Thoracic aorta (tissue), 2 donors: ENCODE data around the gene TMED8. TPM values are rescaled to one million over a fixed set of nuclear protein-coding genes. Genes with fewer than 3 reads are reported as not detected.
"Not testable (repeated sequence)": the region's sequence is repeated elsewhere in the genome, so short reads cannot be mapped to it uniquely, and the experiment has no call there.

ENCODE experiments used
- ATAC-seq: fragments of 150-250 bp; one replicate; pipeline ENCODE4 v1.8.0; 2017; ENCODE audit warnings: low read depth; ENCODE audit not compliant: insufficient number of reproducible peaks, low FRiP score
- DNase-seq: peaks from one replicate; pipeline ENCODE4 v3.0.0-alpha.2; 2020; ENCODE audit warnings: low spot score
- H3K27ac ChIP-seq, 2 donors: fragments of 200-600 bp; sonication (generic); 1 replicate in 1 of 2; 2 replicates in 1 of 2; pipeline ENCODE4 v1.5.1; 2016; ENCODE audit warnings: mild to moderate bottlenecking in 2 of 2, moderate library complexity in 2 of 2
- H3K27me3 ChIP-seq: fragments of 200-600 bp; sonication (generic); replicated peaks from 2 replicates; pipeline ENCODE4 v1.6.0; 2016; ENCODE audit warnings: mild to moderate bottlenecking; ENCODE audit not compliant: insufficient read depth
- H3K36me3 ChIP-seq: fragments of 200-600 bp; sonication (generic); one replicate; pipeline ENCODE4 v1.5.1; 2016
- H3K4me1 ChIP-seq, 2 donors: fragments of 200-600 bp; sonication (generic); 1 replicate in 1 of 2; 2 replicates in 1 of 2; pipeline versions ENCODE4 v1.5.1 to v1.6.0; 2016; ENCODE audit warnings: low read depth in 2 of 2, mild to moderate bottlenecking in 1 of 2; ENCODE audit not compliant: control insufficient read depth in 1 of 2
- H3K4me3 ChIP-seq: fragments of 200-600 bp; sonication (generic); 2 replicates; pipeline ENCODE4 v1.5.1; 2016; ENCODE audit warnings: mild to moderate bottlenecking
- H3K9me3 ChIP-seq: fragments of 200-600 bp; sonication (generic); 2 replicates; pipeline ENCODE4 v1.5.1; 2016
- total RNA-seq, 2 donors: library from RNA; depleted of rRNA; stranded (reverse); fragments of >200 nt; gene quantifications; one replicate each; pipeline versions ENCODE4 v1.1.0 to v1.2.3, GENCODE V29; 2016
- TF ChIP-seq, protein P1 (sequence below): fragments of 200-600 bp; sonication (generic); IDR thresholded peaks from one replicate; pipeline ENCODE4 v1.5.1; 2019; ENCODE audit warnings: antibody characterized with exemption

TMED8 gene
- total RNA-seq, 2 donors from 2014 or later = 10.0 to 12.0 TPM

DNA sequence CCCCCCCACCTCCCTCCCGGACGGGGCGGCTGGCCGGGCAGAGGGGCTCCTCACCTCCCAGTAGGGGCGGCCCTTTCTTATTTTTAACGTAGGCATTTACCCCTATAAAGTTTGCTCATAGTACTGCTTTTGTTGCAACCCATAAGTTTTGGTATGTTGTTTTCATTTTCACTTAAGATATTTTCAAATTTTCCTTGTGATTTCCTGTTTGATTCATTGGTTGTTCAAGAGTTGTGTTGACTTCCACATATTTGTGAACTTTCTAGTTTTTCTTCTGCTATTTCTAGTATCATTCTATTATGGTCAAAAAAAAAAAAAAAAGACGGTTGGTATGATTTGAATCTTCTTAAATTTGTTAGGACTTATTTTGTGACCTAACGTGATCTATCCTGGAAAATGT, 39.9 kb upstream of the TMED8 start:
- no peaks in the 10 kb centered on the region for H3K27me3 ChIP-seq
- H3K9me3 ChIP-seq = peaks cover 14% of the 10 kb centered on the region
- H3K36me3 ChIP-seq = peaks cover 3% of the 10 kb centered on the region
- H3K4me3 ChIP-seq = no peak overlapping the region
- ATAC-seq (no peak), DNase-seq (no peak)
- no peak overlapping the region for H3K27ac ChIP-seq
- H3K4me1 ChIP-seq = no peaks in the 10 kb centered on the region
- TF ChIP-seq, protein P1, sequence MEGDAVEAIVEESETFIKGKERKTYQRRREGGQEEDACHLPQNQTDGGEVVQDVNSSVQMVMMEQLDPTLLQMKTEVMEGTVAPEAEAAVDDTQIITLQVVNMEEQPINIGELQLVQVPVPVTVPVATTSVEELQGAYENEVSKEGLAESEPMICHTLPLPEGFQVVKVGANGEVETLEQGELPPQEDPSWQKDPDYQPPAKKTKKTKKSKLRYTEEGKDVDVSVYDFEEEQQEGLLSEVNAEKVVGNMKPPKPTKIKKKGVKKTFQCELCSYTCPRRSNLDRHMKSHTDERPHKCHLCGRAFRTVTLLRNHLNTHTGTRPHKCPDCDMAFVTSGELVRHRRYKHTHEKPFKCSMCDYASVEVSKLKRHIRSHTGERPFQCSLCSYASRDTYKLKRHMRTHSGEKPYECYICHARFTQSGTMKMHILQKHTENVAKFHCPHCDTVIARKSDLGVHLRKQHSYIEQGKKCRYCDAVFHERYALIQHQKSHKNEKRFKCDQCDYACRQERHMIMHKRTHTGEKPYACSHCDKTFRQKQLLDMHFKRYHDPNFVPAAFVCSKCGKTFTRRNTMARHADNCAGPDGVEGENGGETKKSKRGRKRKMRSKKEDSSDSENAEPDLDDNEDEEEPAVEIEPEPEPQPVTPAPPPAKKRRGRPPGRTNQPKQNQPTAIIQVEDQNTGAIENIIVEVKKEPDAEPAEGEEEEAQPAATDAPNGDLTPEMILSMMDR = no peak

DNA sequence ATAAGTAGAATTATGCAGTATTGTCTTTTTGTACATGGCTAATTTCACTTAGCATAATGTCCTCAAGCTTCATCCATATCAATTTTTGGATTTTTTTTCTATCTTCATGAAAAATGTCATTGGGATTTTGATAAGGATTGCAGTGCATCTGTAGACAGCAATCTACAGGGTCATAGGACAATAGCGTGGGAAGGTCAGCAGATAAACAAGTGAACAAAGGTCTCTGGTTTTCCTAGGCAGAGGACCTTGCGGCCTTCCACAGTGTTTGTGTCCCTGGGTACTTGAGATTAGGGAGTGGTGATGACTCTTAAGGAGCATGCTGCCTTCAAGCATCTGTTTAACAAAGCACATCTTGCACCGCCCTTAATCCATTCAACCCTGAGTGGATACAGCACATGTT, 39.2 kb upstream of the TMED8 start:
- not testable (repeated sequence) for H3K27ac ChIP-seq, H3K4me1 ChIP-seq, H3K36me3 ChIP-seq, ATAC-seq, H3K4me3 ChIP-seq, H3K27me3 ChIP-seq, DNase-seq
- H3K9me3 ChIP-seq = peaks cover 14% of the 10 kb centered on the region

DNA sequence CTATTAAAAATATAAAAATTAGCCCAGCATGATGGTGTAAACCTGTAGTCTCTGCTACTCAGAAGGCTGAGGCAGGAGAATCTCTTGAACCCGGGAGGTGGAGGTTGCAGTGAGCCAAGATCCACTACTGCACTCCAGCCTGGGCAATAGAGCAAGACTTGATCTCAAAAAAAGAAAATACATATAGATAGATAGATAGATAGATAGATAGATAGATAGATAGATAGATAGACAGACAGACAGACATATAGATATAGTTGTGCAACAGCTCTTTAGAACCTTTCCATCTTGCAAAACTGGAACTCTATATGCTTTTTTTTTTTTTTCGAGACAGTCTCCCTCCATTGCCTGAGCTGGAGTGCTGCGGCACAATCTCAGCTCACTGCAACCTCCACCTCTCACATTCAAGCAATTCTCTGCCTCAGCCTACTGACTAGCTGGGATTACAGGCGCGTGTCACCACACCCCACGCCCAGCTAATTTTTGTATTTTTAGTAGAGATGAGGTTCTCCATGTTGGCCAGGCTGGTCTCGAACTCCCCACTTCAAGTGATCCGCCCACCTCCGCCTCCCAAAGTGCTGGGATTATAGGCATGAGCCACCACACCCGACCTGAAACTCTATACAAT, 38.6 kb upstream of the TMED8 start:
- not testable (repeated sequence) for ATAC-seq, H3K4me1 ChIP-seq, H3K4me3 ChIP-seq, H3K36me3 ChIP-seq, H3K27ac ChIP-seq, DNase-seq, H3K27me3 ChIP-seq
- H3K9me3 ChIP-seq = peaks cover 14% of the 10 kb centered on the region

DNA sequence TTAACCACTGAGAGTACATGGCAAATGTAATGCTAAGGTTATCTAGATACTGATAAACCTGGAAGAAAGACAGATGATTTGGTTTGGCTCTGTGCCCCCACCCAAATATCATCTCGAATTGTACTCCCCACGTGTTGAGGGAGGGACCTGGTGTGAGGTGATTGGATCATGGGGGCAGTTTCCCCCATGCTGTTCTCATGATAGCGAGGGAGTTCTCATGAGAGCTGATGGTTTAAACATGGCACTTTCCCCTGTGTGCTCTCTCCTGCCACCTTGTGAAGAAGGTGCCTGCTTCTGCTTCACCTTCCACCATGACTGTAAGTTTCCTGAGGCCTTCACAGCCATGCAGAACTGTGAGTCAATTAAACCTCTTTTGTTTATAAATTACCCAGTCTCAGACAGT, 32.2 kb upstream of the TMED8 start:
- no peaks in the 10 kb centered on the region for H3K27me3 ChIP-seq
- TF ChIP-seq, protein P1 = no peak
- no peak for DNase-seq

DNA sequence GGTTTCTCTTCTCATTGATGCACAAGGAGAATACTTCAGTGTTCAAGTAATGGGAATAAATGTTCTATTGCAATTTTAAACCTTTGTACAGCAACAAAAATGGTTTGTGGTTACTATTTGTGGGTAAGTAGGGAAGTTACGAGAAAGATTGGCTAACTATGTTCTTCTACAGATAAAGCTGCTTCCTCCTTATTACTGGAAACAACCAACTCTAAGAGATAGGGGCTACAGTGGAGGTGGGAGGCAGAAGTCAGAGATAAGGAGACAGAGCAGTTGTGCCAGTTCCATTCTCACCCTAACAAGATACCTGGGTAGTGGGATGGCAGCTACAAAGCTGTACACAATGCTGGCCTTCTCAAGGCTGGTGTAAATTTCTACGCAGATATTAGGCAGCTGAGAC, 30.3 kb upstream of the TMED8 start:
- Histone ChIP-seq H3K9me3 (no peaks in the 10 kb centered on the region), H3K27ac (no peak overlapping the region), H3K4me3 (no peak overlapping the region), H3K4me1 (no peaks in the 10 kb centered on the region), H3K36me3 (no peaks in the 10 kb centered on the region), H3K27me3 (no peaks in the 10 kb centered on the region)
- ATAC-seq = no peak
- no peak for DNase-seq
- TF ChIP-seq, protein P1 = no peak

More for the DNA sequence above, 32.2 kb upstream of the TMED8 start:
- ATAC-seq = no peak
- no peak overlapping the region for H3K4me3 ChIP-seq
- H3K36me3 ChIP-seq = no peaks in the 10 kb centered on the region
- no peaks in the 10 kb centered on the region for H3K4me1 ChIP-seq
- no peaks in the 10 kb centered on the region for H3K9me3 ChIP-seq
- no peak overlapping the region for H3K27ac ChIP-seq

DNA sequence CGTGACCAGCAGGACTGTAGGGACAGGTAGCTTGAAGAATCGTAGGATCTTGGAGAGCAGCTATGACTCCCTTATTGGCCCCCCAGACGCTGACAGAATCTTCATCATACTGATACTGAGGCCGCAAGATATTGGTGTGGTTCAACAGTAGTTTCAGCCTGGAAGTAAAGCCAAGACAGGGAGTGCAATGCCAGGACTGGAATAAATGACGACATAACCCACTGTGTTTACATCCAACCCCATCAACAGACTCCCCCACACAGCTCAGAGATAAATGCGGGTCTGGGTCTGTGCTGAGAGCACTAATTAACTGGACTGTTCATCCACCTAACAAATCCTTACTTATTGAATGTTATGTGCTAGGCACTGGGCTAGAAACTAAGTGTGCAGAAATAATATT, 29.8 kb upstream of the TMED8 start:
- no peaks in the 10 kb centered on the region for H3K36me3 ChIP-seq

More for the DNA sequence above, 29.8 kb upstream of the TMED8 start:
- Histone ChIP-seq H3K4me1 (no peaks in the 10 kb centered on the region), H3K27ac (no peak overlapping the region), H3K27me3 (no peaks in the 10 kb centered on the region), H3K4me3 (no peak overlapping the region), H3K9me3 (no peaks in the 10 kb centered on the region)
- TF ChIP-seq, protein P1 = no peak
- ATAC-seq (no peak), DNase-seq (no peak)
